Chondrocyte (in vitro differentiated cells): ENCODE measurements around the gene TGIF1. TPM values are rescaled to one million over a fixed set of nuclear protein-coding genes. Genes with fewer than 3 reads are reported as not detected.

Experiments used
- DNase-seq: peaks from one replicate; pipeline ENCODE4 v3.0.0; 2021; ENCODE audit warnings: mixed read lengths, low spot score
- H3K27ac Mint-ChIP-seq: one replicate; pipeline ENCODE4 v1.8.0; 2021; ENCODE audit warnings: mild to moderate bottlenecking, moderate library complexity, mixed read lengths; ENCODE audit not compliant: unreplicated experiment
- H3K27me3 Mint-ChIP-seq: 2 replicates; pipeline ENCODE4 v1.8.0; 2021; ENCODE audit warnings: low read depth, mixed read lengths
- H3K36me3 Mint-ChIP-seq: 2 replicates; pipeline ENCODE4 v1.8.0; 2021; ENCODE audit warnings: low read depth, mixed read lengths
- H3K4me1 Mint-ChIP-seq: 2 replicates; pipeline ENCODE4 v1.8.0; 2021; ENCODE audit warnings: low read depth, mild to moderate bottlenecking, mixed read lengths
- H3K4me3 Mint-ChIP-seq: one replicate; pipeline ENCODE4 v1.8.0; 2021; ENCODE audit warnings: mild to moderate bottlenecking, moderate library complexity, mixed read lengths; ENCODE audit not compliant: unreplicated experiment
- H3K9me3 Mint-ChIP-seq: 2 replicates; pipeline ENCODE4 v1.8.0; 2021; ENCODE audit warnings: low read depth, mixed read lengths
- CTCF ChIP-seq: fragments of 200-600 bp; sonication (generic); IDR thresholded peaks from 2 replicates; pipeline ENCODE4 v1.5.0; 2021; ENCODE audit warnings: antibody characterized with exemption, mild to moderate bottlenecking, moderate library complexity
- total RNA-seq: library from RNA; stranded (reverse); gene quantifications from 3 replicates; pipeline ENCODE4 v1.2.1, GENCODE V29; 2021

TGIF1 gene
- total RNA-seq, 1 donor from 2014 or later: 67.0 TPM

- no peak for TF ChIP-seq CTCF
- no peaks in the 10 kb centered on the region for H3K9me3 Mint-ChIP-seq
- no peak overlapping the region for H3K27ac Mint-ChIP-seq
- H3K36me3 Mint-ChIP-seq: no peaks in the 10 kb centered on the region
- peaks cover 9% of the 10 kb centered on the region for H3K4me1 Mint-ChIP-seq
- no peak for DNase-seq
- H3K27me3 Mint-ChIP-seq: no peaks in the 10 kb centered on the region
- H3K4me3 Mint-ChIP-seq: no peak overlapping the region
Observed at GRCh38 chr18:3491981-3492555, 42.1 kb downstream of the TGIF1 start.

GRCh38 chr18:3492721-3493120 is 42.7 kb downstream of the TGIF1 start:
- no peaks in the 10 kb centered on the region for H3K36me3 Mint-ChIP-seq
- H3K4me1 Mint-ChIP-seq: peaks cover 9% of the 10 kb centered on the region
- no peaks in the 10 kb centered on the region for H3K9me3 Mint-ChIP-seq
- H3K27me3 Mint-ChIP-seq: no peaks in the 10 kb centered on the region
- no peak overlapping the region for H3K4me3 Mint-ChIP-seq
- H3K27ac Mint-ChIP-seq: no peak overlapping the region
- no peak for DNase-seq
- no peak for TF ChIP-seq CTCF

- no peak overlapping the region for H3K27ac Mint-ChIP-seq
- no peaks in the 10 kb centered on the region for H3K36me3 Mint-ChIP-seq
- TF ChIP-seq CTCF: no peak
- no peaks in the 10 kb centered on the region for H3K9me3 Mint-ChIP-seq
- H3K4me3 Mint-ChIP-seq: no peak overlapping the region
- no peaks in the 10 kb centered on the region for H3K27me3 Mint-ChIP-seq
- H3K4me1 Mint-ChIP-seq: peaks cover 12% of the 10 kb centered on the region
- DNase-seq: no peak
Observed at GRCh38 chr18:3493501-3494244, 43.7 kb downstream of the TGIF1 start.

GRCh38 chr18:3494245-3494526 is 44.2 kb downstream of the TGIF1 start:
- Mint-ChIP-seq H3K36me3 (no peaks in the 10 kb centered on the region), H3K27ac (no peak overlapping the region), H3K4me3 (no peak overlapping the region), H3K4me1 (peaks cover 15% of the 10 kb centered on the region), H3K27me3 (no peaks in the 10 kb centered on the region), H3K9me3 (no peaks in the 10 kb centered on the region)
- no peak for TF ChIP-seq CTCF
- DNase-seq: no peak

- DNase-seq: no peak
- Mint-ChIP-seq H3K36me3 (no peaks in the 10 kb centered on the region), H3K27ac (no peak overlapping the region), H3K4me1 (peaks cover 18% of the 10 kb centered on the region), H3K4me3 (no peak overlapping the region), H3K27me3 (peaks cover under 1% of the 10 kb centered on the region), H3K9me3 (no peaks in the 10 kb centered on the region)
- TF ChIP-seq CTCF: no peak
Observed at GRCh38 chr18:3494569-3494968, 44.6 kb downstream of the TGIF1 start.
